GM08714 (cell line): ENCODE data around the gene RTL1.

Experiments used
- H3K4me3 ChIP-seq: fragments of 200-500 bp; sonication (Bioruptor generic); 2 replicates; pipeline ENCODE4 v1.5.1; 2014; ENCODE audit warnings: mild to moderate bottlenecking, low read length, inconsistent platforms
- ZNF274 ChIP-seq: IDR thresholded peaks from 2 replicates; pipeline ENCODE4 v1.6.1; 2012; ENCODE audit warnings: mild to moderate bottlenecking, low read depth, low read length

Gene RTL1

GRCh38 chr14:100903672-100904185, at the start of gene RTL1:
TSS of gene RTL1 (minus strand) at chr14:100903722. CDS start at chr14:100884788, 18,934 bp downstream.
- TF ChIP-seq ZNF274 = no peak
- no peak within 1 kb of the TSS for H3K4me3 ChIP-seq

DNA sequence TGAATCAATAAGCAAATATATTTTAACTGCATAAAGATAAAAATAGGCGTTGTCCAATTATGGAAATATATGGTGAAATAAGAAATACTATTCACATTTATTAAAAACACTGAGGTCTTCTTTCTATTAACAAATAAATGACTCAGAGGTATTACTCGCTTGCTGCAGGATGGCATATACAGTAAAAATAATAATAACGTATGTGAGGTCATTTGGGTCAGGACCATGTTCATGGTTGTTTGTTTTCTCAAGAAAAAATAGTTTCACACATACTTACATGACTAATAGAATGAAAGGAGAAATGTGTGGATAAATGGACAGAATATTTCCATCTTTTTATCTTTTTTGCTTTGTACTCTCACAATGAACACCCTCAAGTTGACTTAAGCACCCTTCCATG, 46.5 kb upstream of the RTL1 start:
- no peak overlapping the region for H3K4me3 ChIP-seq
- no peak for TF ChIP-seq ZNF274

DNA sequence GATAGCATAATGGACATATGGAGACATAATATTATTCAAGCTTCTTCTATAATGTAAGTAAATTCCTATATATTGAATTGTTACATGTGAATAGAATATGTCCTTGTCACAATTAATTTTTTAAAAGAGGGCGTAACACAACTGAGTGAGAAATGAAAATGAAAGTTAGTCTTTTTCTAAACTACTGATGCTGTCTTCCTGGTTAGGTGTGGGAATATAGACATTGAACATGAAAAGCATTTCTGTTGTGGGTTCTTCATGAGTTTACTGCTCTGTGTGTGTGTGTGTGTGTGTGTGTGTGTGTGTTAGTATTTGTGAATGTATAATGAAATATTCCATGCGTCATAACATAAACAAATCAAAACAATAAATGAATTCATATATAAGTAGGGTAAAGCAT, 40.5 kb upstream of the RTL1 start:
- no peak for TF ChIP-seq ZNF274
- H3K4me3 ChIP-seq = no peak overlapping the region

GRCh38 chr14:100930270-100930669, 26.7 kb upstream of the RTL1 start:
- no peak for TF ChIP-seq ZNF274
- no peak overlapping the region for H3K4me3 ChIP-seq

- no peak overlapping the region for H3K4me3 ChIP-seq
- TF ChIP-seq ZNF274 = no peak
Measured at GRCh38 chr14:100915560-100915959, 12.0 kb upstream of the RTL1 start.

GRCh38 chr14:100914597-100915021, 11.1 kb upstream of the RTL1 start:
- no peak for TF ChIP-seq ZNF274
- H3K4me3 ChIP-seq = no peak overlapping the region

DNA sequence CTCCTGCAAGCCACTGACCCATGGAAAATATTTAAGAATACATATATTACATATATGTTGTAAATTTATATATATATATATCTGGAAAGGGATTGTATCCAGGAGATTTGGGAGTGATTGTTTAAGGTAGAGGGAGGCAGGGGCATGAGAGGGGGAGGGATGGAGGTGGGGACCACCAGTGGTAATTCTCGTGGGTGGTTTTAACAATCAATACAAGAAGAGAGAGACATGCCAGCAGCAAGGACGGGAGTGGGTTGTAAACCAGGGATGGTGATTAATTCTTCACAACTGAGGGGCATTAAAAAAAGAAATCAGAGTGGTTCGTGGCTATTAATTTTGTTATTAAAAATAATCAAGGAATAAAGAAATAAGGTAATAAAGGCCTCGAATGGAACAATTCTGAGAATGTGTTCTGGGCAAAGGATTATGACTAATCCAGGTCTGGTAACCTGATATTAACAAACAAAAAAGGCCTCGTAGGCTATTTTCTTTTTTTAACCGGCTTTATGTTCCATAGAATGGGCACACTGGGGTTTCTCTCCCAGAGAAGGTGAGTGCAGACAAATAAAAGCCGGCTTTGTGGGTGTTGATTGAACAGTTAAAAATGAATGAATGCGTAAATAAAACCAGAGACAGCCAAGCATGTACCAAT, 8.3 kb upstream of the RTL1 start:
- TF ChIP-seq ZNF274 = no peak
- H3K4me3 ChIP-seq = no peak overlapping the region

- TF ChIP-seq ZNF274 = no peak
- no peak overlapping the region for H3K4me3 ChIP-seq
Measured at GRCh38 chr14:100910888-100911664, 7.6 kb upstream of the RTL1 start.

GRCh38 chr14:100909439-100909838, 5.9 kb upstream of the RTL1 start:
- H3K4me3 ChIP-seq = no peak overlapping the region
- TF ChIP-seq ZNF274 = no peak

- TF ChIP-seq ZNF274 = no peak
- no peak overlapping the region for H3K4me3 ChIP-seq
Measured at GRCh38 chr14:100907240-100907639, 3.7 kb upstream of the RTL1 start.

GRCh38 chr14:100906420-100906819, 2.9 kb upstream of the RTL1 start:
- no peak for TF ChIP-seq ZNF274

DNA sequence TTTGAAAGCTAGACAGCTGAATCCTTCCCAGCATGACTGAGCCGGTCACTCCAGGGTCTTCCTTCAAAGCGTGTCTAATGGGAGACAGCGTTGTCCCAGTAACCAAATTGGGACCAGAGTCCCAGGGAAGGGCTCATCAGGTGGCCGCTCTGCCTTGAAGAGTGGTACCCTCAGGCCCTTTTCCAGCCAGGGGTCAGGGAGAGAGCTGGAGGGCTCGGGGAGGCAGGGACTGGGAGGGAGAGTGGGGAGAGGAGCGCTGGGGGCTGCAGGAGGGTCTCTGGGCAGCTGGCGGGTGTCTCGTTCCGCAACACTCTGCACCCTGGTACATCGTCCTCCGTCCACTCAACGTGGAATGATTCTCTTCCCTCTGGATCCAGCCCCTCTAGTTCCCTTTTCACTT, 1.6 kb upstream of the RTL1 start:
- H3K4me3 ChIP-seq = no peak overlapping the region
- no peak for TF ChIP-seq ZNF274

More at GRCh38 chr14:100906420-100906819, 2.9 kb upstream of the RTL1 start:
- no peak overlapping the region for H3K4me3 ChIP-seq

DNA sequence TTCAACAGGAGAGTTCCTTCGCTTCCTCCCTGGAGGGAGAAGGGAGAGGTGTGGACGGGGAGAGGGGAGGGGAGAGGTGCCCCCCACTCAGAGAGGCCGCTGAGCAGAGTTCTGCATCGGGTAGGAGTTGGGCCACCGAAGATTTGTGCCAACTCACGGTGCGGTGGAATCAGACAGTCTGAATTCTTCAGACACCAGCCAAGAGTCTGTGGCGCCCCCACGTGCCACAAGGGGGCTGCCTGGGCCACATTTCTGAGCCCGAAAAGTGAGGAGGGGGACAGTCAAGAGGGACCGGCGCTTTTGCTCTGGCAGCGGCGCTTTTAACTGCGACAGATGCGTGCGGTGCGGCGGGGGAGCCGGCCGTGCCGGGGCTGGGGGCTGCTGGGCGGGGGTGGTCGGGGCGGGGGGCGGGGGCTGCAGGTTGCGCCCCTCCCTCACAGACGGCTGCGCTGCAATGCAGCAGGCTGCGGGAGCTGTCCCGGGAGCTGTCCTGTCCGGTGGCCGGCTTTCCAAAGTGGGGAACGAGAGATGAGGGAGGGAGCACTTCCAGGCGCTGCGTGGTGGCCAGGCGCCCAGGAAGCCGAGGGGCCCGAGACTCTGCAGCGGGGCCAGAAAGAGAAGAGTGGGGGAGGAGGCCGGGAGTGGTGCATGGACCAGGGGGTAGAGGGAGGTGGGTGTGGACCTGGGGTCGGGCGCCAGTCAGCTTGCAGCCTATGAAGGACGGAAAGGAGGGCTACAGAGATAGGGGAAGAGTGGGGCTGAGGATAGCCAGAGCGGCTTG, 975 bp upstream of the RTL1 start:
- no peak overlapping the region for H3K4me3 ChIP-seq
- TF ChIP-seq ZNF274 = no peak

DNA sequence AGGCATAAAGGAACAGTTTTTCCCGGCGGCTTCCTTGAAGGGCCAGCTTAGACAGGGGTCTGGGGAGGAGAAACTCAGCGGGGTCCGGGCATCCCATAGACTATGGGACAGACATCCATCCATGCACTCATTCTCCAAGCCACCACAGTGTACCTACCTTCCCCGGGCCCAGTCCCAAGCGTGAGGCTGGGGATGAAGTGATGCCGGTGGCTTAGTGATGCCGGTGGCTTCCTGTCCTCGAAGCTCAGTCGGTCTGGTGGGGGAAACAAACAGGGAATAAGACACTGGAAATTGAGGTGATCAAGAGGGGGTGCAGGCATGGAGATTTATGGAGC, 421 bp downstream of the RTL1 start:
- no peak for TF ChIP-seq ZNF274
- H3K4me3 ChIP-seq = no peak overlapping the region

DNA sequence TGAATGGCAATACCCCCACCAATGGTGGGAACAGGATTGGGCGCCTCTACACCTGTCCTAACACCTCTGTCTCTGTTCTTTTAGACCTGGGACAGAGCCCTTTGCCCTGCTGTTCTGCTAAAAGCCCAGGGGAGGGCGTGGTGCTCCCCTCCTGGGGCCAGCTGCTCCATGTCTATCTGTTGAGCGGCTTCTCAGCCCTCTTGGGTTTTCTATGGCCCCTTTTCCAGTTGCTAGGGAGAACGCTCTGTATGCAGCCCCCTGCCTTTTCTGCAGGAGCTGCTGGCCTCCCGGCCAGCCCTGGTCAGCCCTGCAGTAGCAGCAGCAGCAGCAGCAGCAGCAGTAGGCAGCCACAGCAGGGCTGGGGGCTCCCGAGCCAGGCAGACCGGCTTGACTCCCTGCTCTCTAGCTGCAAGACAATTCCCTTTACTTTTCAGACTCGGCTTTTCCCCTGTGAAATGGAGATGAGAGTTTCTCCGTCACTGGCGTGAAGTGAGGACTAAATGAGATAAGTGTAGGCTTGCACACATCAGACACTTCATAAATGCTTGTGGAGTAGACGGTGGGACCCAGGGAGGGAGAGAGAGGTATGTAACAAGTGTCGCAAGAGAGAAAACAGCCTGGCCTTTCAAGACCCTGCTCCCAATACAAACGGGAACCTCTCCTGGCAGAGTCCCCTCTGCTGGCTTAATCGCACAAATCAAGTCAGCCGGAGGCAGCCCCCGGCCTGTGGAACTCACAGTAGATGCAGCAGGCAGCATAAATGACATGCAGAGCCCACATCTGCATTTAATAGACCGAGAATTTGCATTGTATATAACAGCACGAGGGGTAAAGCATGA, 1.0 kb downstream of the RTL1 start:
- H3K4me3 ChIP-seq = no peak overlapping the region
- TF ChIP-seq ZNF274 = no peak
